WTC11 (cell line): ENCODE measurements around the gene MAP3K2.

Experiments
- TF ChIP-seq, protein P1 (sequence below): sonication (generic); formaldehyde crosslinking; IDR thresholded peaks from 2 replicates; pipeline ENCODE4 v1.8.1; 2023; ENCODE audit warnings: mild to moderate bottlenecking, missing genetic modification reagents
- TF ChIP-seq, protein P2 (sequence below): fragments of 200-600 bp; IDR thresholded peaks from 2 replicates; pipeline ENCODE4 v1.8.0; 2022; ENCODE audit warnings: antibody characterized with exemption

DNA sequence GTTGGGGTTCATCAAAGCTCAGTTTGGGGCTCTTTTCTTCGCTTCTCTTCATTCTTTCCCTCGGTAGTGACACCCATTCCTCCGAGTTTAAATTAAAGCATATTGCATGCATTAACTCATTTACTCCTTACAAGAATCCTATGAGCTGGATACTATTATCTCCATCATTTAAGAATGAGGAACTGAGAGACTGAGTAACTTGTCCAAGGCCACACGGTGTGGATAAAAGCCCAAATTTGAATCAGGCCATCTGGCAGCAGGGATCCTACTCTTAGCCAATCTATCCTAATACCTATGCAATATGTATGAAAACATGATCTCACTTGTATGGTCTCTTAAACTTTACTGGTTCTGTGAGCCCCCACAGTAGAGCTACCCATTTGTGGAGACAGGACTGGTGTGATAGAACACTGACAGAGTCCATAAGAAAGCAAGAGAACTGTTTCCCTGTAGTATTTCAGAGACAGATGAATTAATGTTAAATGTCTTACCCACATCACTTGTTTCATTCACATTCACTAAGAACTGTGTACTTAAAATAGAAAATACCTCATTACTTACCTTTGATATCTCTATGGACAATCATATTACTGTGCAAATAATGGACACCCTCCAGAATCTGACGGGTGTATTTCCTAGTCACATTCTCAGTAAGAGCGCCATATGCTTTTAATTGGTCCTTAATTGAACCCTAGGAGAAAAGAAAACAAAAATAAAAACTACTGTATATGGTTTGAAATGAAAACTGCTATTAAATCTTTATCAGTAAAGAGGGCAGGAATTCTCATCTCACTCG, 73.4 kb downstream of the MAP3K2 start:
- TF ChIP-seq, protein P1, sequence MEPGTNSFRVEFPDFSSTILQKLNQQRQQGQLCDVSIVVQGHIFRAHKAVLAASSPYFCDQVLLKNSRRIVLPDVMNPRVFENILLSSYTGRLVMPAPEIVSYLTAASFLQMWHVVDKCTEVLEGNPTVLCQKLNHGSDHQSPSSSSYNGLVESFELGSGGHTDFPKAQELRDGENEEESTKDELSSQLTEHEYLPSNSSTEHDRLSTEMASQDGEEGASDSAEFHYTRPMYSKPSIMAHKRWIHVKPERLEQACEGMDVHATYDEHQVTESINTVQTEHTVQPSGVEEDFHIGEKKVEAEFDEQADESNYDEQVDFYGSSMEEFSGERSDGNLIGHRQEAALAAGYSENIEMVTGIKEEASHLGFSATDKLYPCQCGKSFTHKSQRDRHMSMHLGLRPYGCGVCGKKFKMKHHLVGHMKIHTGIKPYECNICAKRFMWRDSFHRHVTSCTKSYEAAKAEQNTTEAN = no peak
- TF ChIP-seq, protein P2, sequence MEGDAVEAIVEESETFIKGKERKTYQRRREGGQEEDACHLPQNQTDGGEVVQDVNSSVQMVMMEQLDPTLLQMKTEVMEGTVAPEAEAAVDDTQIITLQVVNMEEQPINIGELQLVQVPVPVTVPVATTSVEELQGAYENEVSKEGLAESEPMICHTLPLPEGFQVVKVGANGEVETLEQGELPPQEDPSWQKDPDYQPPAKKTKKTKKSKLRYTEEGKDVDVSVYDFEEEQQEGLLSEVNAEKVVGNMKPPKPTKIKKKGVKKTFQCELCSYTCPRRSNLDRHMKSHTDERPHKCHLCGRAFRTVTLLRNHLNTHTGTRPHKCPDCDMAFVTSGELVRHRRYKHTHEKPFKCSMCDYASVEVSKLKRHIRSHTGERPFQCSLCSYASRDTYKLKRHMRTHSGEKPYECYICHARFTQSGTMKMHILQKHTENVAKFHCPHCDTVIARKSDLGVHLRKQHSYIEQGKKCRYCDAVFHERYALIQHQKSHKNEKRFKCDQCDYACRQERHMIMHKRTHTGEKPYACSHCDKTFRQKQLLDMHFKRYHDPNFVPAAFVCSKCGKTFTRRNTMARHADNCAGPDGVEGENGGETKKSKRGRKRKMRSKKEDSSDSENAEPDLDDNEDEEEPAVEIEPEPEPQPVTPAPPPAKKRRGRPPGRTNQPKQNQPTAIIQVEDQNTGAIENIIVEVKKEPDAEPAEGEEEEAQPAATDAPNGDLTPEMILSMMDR = no peak
